ENCODE results near the gene TAF12.
"Not testable (repeated sequence)": the region's sequence is repeated elsewhere in the genome, so short reads cannot be mapped to it uniquely, and the experiment has no call there.

DNA sequence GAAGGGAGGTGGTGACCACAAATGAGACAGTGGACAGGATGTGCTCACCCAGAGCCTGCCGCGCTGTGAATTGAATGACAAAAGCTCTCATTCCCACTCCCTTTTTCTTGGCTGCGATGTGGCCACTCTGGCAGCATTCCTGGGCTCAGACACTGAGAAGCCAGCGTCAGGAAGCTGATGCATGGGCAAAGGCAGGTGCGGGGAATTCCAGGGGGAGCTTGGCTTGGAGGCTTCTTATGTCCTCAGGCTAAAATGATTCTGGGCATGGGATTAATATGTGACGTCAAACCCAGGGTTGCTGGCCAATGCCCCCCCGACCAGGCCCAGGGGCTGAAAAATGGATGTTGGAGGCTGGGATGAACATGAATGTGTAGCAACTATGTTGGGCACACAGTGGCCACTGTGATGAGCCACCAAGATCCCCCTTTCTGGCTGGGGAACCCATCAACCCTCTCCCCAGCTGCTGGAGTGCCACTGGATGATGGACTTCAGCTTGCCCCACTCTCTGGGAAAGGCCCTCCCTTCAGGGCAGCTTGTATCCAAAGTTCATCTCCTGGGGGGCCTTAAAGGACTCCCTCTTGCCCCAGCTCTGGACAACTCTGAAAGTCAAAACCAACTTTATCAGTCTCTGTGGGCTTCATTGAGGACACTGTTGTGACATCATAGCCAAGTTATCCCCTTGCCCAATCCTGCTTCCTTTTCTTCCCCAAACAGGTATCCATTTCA is 48.0 kb downstream of the TAF12 start:
- not testable (repeated sequence) for TF ChIP-seq ELK1 (IDR thresholded peaks at IDR 0.05; ENCODE audit: low read depth, low read length); BACH1 (IDR thresholded peaks at IDR 0.05; ENCODE audit: borderline replicate concordance); EZH2 (IDR thresholded peaks at IDR 0.05; ENCODE audit: borderline replicate concordance, control insufficient read depth, low read depth, low read length)
- TF ChIP-seq, protein P1, sequence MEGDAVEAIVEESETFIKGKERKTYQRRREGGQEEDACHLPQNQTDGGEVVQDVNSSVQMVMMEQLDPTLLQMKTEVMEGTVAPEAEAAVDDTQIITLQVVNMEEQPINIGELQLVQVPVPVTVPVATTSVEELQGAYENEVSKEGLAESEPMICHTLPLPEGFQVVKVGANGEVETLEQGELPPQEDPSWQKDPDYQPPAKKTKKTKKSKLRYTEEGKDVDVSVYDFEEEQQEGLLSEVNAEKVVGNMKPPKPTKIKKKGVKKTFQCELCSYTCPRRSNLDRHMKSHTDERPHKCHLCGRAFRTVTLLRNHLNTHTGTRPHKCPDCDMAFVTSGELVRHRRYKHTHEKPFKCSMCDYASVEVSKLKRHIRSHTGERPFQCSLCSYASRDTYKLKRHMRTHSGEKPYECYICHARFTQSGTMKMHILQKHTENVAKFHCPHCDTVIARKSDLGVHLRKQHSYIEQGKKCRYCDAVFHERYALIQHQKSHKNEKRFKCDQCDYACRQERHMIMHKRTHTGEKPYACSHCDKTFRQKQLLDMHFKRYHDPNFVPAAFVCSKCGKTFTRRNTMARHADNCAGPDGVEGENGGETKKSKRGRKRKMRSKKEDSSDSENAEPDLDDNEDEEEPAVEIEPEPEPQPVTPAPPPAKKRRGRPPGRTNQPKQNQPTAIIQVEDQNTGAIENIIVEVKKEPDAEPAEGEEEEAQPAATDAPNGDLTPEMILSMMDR (IDR thresholded peaks at IDR 0.05 in 2 of 3, conservative IDR thresholded peaks at IDR 0.05 in 1 of 3; ENCODE audit: control insufficient read depth in 2 of 3, extremely low read depth in 1 of 3, insufficient read depth in 1 of 3, low read depth in 3 of 3, low read length in 3 of 3), result not testable (repeated sequence)

All from GM12878 (cell line).